OCI-LY3 (cell line): Measurements from ENCODE around the gene SFPQ.

Source experiments
- H2AFZ ChIP-seq: fragments of 200-600, 300-600 bp; shearing (Covaris generic); 2 replicates; pipeline ENCODE4 v1.6.0; 2014; ENCODE audit warnings: antibody characterized with exemption, low read depth, low read length
- H3K27ac ChIP-seq: fragments of 200-600, 300-600 bp; sonication (generic); 2 replicates; pipeline ENCODE4 v1.5.1; 2014; ENCODE audit warnings: mild to moderate bottlenecking, low read length, moderate library complexity, mixed read lengths
- H3K27me3 ChIP-seq: fragments of 200-600, 300-600 bp; sonication (generic); 2 replicates; pipeline ENCODE4 v1.6.1; 2014; ENCODE audit warnings: low read depth, low read length, mixed read lengths
- H3K36me3 ChIP-seq: fragments of 200-600, 300-600 bp; sonication (generic); replicated peaks from 2 replicates; pipeline ENCODE3; 2014; ENCODE audit warnings: low read depth, low read length, mixed read lengths
- H3K4me1 ChIP-seq: fragments of 300-600, 200-600 bp; sonication (generic); 2 replicates; pipeline ENCODE4 v1.6.1; 2014; ENCODE audit warnings: low read length, mixed read lengths
- H3K4me2 ChIP-seq: fragments of 200-600, 300-600 bp; sonication (generic); 2 replicates; pipeline ENCODE4 v1.6.1; 2014; ENCODE audit warnings: low read length, mixed read lengths
- H3K4me3 ChIP-seq: fragments of 300-600, 200-600 bp; sonication (generic); 2 replicates; pipeline ENCODE4 v1.5.1; 2014; ENCODE audit warnings: antibody characterized with exemption, mild to moderate bottlenecking, low read length, moderate library complexity
- H3K79me2 ChIP-seq: fragments of 300-600, 200-600 bp; shearing (Covaris generic); 2 replicates; pipeline ENCODE4 v1.6.1; 2014; ENCODE audit warnings: mild to moderate bottlenecking, low read length, mixed read lengths
- H3K9ac ChIP-seq: fragments of 300-600, 200-600 bp; shearing (Covaris generic); 2 replicates; pipeline ENCODE4 v1.6.0; 2014; ENCODE audit warnings: mild to moderate bottlenecking, low read length, moderate library complexity
- H3K9me3 ChIP-seq: fragments of 200-600, 300-600 bp; shearing (Covaris generic); 2 replicates; pipeline ENCODE4 v1.6.1; 2014; ENCODE audit warnings: low read length, mixed read lengths; ENCODE audit not compliant: insufficient read depth
- H4K20me1 ChIP-seq: fragments of 200-600, 300-600 bp; sonication (generic); 2 replicates; pipeline ENCODE4 v1.6.1; 2016; ENCODE audit warnings: low read length, mixed read lengths; ENCODE audit not compliant: insufficient read depth
- CTCF ChIP-seq: fragments of 200-600, 300-600 bp; sonication (generic); IDR thresholded peaks from 2 replicates; pipeline ENCODE4 v1.5.1; 2014; ENCODE audit warnings: antibody characterized with exemption, low read length, low read depth
- EZH2phosphoT487 ChIP-seq: fragments of 200-600 bp; shearing (Covaris generic); IDR thresholded peaks from 2 replicates; pipeline ENCODE4 v1.6.1; 2018; ENCODE audit warnings: antibody characterized with exemption, mixed run types, low read depth

The SFPQ gene

GRCh38 chr1:35202048-35202719 is 9.2 kb upstream of the SFPQ start:
- peak overlapping the region; percentile 22; the same call in 1 of the 2 replicates for H3K9ac ChIP-seq
- H3K36me3 ChIP-seq = no peaks in the 10 kb centered on the region
- H3K79me2 ChIP-seq = no peaks in the 10 kb centered on the region
- H4K20me1 ChIP-seq = no peaks in the 10 kb centered on the region
- H3K27ac ChIP-seq = no peak overlapping the region
- no peaks in the 10 kb centered on the region for H3K9me3 ChIP-seq
- H2AFZ ChIP-seq = peak overlapping the region; percentile 97
- peak overlapping the region; percentile 64 for H3K4me3 ChIP-seq
- no peaks in the 10 kb centered on the region for H3K27me3 ChIP-seq
- H3K4me1 ChIP-seq = peaks cover 3% of the 10 kb centered on the region
- H3K4me2 ChIP-seq = peak overlapping the region; percentile 84
- TF ChIP-seq EZH2phosphoT487 (no peak), CTCF (peak; percentile 75)

GRCh38 chr1:35201631-35202030 is 8.7 kb upstream of the SFPQ start:
- peak overlapping the region; percentile 84 for H3K4me2 ChIP-seq

GRCh38 chr1:35192056-35192852 is 691 bp downstream of the SFPQ start:
- Histone ChIP-seq H3K9ac (peak overlapping the region; percentile 95), H3K4me3 (peak overlapping the region; percentile 94), H3K36me3 (peaks cover 48% of the 10 kb centered on the region), H4K20me1 (peaks cover 47% of the 10 kb centered on the region), H3K27me3 (no peaks in the 10 kb centered on the region), H3K4me1 (peaks cover 11% of the 10 kb centered on the region), H2AFZ (no peak overlapping the region), H3K79me2 (peaks cover 58% of the 10 kb centered on the region), H3K9me3 (no peaks in the 10 kb centered on the region), H3K4me2 (peak overlapping the region; percentile 88), H3K27ac (peak overlapping the region; percentile 77)
- TF ChIP-seq CTCF (no peak), EZH2phosphoT487 (no peak)

More at GRCh38 chr1:35201631-35202030, 8.7 kb upstream of the SFPQ start:
- Histone ChIP-seq H3K9me3 (no peaks in the 10 kb centered on the region), H3K4me3 (peak overlapping the region; percentile 64), H3K27ac (no peak overlapping the region), H3K36me3 (no peaks in the 10 kb centered on the region), H4K20me1 (no peaks in the 10 kb centered on the region), H3K79me2 (no peaks in the 10 kb centered on the region), H2AFZ (peak overlapping the region; percentile 87), H3K9ac (no peak overlapping the region; the same call in 1 of the 2 replicates), H3K4me1 (peaks cover 3% of the 10 kb centered on the region), H3K27me3 (no peaks in the 10 kb centered on the region)
- TF ChIP-seq EZH2phosphoT487 (no peak), CTCF (no peak)

DNA sequence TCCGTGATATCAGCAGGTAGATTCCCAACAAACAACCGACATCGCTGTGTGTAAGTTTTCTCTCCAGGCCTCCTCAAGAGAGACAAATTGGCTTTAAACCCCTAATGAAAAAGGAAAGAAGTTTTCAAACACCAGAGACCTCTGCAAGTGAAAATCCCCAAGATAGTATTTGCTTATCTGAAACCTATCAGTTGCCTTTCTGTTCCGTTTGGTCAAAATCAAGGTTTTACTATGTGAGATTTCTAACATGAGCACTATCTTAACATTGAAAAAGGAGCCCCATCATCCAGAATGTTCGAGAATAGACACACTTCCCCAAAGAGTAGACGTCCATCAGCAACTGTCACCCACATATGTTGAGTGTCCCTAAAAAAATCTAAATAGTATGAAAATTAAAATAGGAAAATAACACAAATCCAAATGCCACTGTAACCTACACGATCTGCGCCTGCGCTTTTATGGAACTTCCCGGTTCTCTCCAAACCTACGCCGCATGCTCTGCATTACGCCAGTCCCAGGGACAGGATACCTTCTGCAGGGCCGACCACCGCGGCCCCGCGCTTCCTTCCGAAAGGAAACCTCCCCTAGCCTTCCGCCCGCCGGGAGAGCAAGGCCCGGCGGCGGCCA is 1.4 kb downstream of the SFPQ start:
- TF ChIP-seq EZH2phosphoT487 (no peak), CTCF (no peak)
- Histone ChIP-seq H3K4me3 (peak overlapping the region; percentile 94), H3K9me3 (no peaks in the 10 kb centered on the region), H3K36me3 (peaks cover 55% of the 10 kb centered on the region), H3K4me1 (peaks cover 11% of the 10 kb centered on the region), H4K20me1 (peaks cover 54% of the 10 kb centered on the region), H3K27ac (peak overlapping the region; percentile 77), H2AFZ (no peak overlapping the region), H3K27me3 (no peaks in the 10 kb centered on the region), H3K79me2 (peaks cover 65% of the 10 kb centered on the region), H3K4me2 (peak overlapping the region; percentile 88), H3K9ac (peak overlapping the region; percentile 95)
